ENCODE results near the gene ETV6.
"Not testable (repeated sequence)": the region's sequence is repeated elsewhere in the genome, so short reads cannot be mapped to it uniquely, and the experiment has no call there.

ETV6 gene

GRCh38 chr12:11669348-11669747, 19.9 kb downstream of the ETV6 start:
- DNase-seq (ENCODE audit: low read depth), result no peak

GRCh38 chr12:11672256-11673191, 23.1 kb downstream of the ETV6 start:
- no peak for DNase-seq (ENCODE audit: low read depth)

GRCh38 chr12:11673666-11674461, 24.4 kb downstream of the ETV6 start:
- DNase-seq (ENCODE audit: low read depth), result no peak

GRCh38 chr12:11674894-11675390, 25.5 kb downstream of the ETV6 start:
- no peak for DNase-seq (ENCODE audit: low read depth)

- no peak for DNase-seq (ENCODE audit: low read depth)
These were observed 26.6 kb downstream of the ETV6 start for GRCh38 chr12:11676052-11676451.

GRCh38 chr12:11677093-11677492, 27.6 kb downstream of the ETV6 start:
- no peak for DNase-seq (ENCODE audit: low read depth)

- no peak for DNase-seq (ENCODE audit: low read depth)
These were observed 28.3 kb downstream of the ETV6 start for GRCh38 chr12:11677752-11678151.

- no peak for DNase-seq (ENCODE audit: low read depth)
These were observed 29.3 kb downstream of the ETV6 start for GRCh38 chr12:11678781-11679180.

- no peak for DNase-seq (ENCODE audit: low read depth)
These were observed 31.7 kb downstream of the ETV6 start for GRCh38 chr12:11681207-11681606.

- not testable (repeated sequence) for DNase-seq (ENCODE audit: low read depth)
These were observed 32.2 kb downstream of the ETV6 start for GRCh38 chr12:11681695-11682094.

GRCh38 chr12:11684393-11684792, 34.9 kb downstream of the ETV6 start:
- no peak for DNase-seq (ENCODE audit: low read depth)

GRCh38 chr12:11684811-11685210, 35.3 kb downstream of the ETV6 start:
- no peak for DNase-seq (ENCODE audit: low read depth)

GRCh38 chr12:11685316-11685715, 35.8 kb downstream of the ETV6 start:
- no peak for DNase-seq (ENCODE audit: low read depth)

GRCh38 chr12:11685716-11686115, 36.2 kb downstream of the ETV6 start:
- no peak for DNase-seq (ENCODE audit: low read depth)

- no peak for DNase-seq (ENCODE audit: low read depth)
These were observed 36.6 kb downstream of the ETV6 start for GRCh38 chr12:11686120-11686519.

- no peak for DNase-seq (ENCODE audit: low read depth)
These were observed 38.1 kb downstream of the ETV6 start for GRCh38 chr12:11687528-11687927.

- DNase-seq (ENCODE audit: low read depth), result no peak
These were observed 38.9 kb downstream of the ETV6 start for GRCh38 chr12:11688379-11688778.

- DNase-seq (ENCODE audit: low read depth), result no peak
These were observed 39.4 kb downstream of the ETV6 start for GRCh38 chr12:11688831-11689230.

GRCh38 chr12:11689591-11690186, 40.2 kb downstream of the ETV6 start:
- no peak for DNase-seq (ENCODE audit: low read depth)

- no peak for DNase-seq (ENCODE audit: low read depth)
These were observed 43.6 kb downstream of the ETV6 start for GRCh38 chr12:11693067-11693466.

- no peak for DNase-seq (ENCODE audit: low read depth)
These were observed 44.1 kb downstream of the ETV6 start for GRCh38 chr12:11693601-11694000.

- no peak for DNase-seq (ENCODE audit: low read depth)
These were observed 45.1 kb downstream of the ETV6 start for GRCh38 chr12:11694528-11694927.

Measured in activated gamma-delta T cell treated with anti-CD3 and anti-CD28 coated beads, Interleukin-2, amount 50 U/mL, for 16 hours (primary cell).